Measurements from ENCODE around the gene CIAO3. TPM values are rescaled to one million over a fixed set of nuclear protein-coding genes. Genes with fewer than 3 reads are reported as not detected.

CIAO3 gene
- total and polyA plus RNA-seq, 12 donors = 18.7 to 62.9 (median 26.1) TPM

DNA sequence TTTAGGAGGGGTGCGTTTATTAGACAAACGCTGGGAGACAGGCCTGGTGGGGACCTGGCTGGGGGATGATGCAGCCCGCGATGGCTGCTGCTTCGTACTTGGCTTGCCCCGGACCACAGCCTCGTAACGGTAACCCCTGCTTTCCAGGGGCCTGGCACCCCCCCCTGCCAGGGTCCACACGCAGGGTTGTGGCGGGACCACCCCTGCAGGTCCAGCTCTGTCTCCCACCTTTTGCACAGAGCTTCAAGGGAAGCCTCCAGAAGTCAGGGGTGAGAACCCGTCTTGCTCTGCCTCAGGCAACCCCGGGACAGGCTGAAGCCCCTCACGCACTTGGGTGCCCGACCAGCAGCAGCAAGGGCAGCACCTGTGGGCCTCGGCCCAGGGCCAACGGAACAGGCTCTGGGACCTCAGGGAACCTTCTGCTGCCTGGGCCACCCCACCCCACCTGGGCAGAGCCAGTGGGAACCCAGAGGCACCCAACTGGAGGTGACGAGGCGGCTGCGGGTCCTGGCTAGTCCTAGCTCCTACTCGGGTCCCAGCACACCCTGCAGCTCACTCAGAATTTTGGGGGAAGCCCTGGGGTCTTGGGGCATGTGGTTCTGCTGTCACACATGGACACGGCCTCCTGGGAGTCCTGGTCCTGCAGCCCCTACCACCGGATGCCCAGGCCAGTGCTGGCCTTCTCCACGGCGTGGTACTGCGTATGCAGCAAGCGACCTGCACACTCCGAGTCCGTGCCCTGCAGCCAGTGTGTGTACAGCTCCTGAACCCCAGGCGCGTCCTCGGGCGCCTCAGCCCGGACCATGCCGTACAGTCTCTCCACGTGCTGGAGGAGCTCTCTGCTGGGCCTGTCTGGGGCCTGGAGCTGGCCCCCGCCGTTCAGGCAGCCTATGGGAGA, 10.8 kb downstream of the CIAO3 start:
- 89 to 91% methylated on average over 37 of the region's 37 CpGs for WGBS, 2 donors
- ATAC-seq (no peak), DNase-seq (no peak)
- Histone ChIP-seq H3K27me3 (peaks cover 0 to 32% (median 23%) of the 10 kb centered on the region in 7 donors), H3K4me1 (peaks cover 12 to 29% (median 24%) of the 10 kb centered on the region in 9 donors), H3K4me3 (no peak overlapping the region), H3K27ac (no peak overlapping the region), H3K9me3 (no peaks in the 10 kb centered on the region), H3K36me3 (peaks cover 0 to 52% (median 10%) of the 10 kb centered on the region in 9 donors)
- no peak for TF ChIP-seq CTCF (IDR thresholded peaks at IDR 0.05)
- intact Hi-C loops (cut with DNase I) = no loop called here

DNA sequence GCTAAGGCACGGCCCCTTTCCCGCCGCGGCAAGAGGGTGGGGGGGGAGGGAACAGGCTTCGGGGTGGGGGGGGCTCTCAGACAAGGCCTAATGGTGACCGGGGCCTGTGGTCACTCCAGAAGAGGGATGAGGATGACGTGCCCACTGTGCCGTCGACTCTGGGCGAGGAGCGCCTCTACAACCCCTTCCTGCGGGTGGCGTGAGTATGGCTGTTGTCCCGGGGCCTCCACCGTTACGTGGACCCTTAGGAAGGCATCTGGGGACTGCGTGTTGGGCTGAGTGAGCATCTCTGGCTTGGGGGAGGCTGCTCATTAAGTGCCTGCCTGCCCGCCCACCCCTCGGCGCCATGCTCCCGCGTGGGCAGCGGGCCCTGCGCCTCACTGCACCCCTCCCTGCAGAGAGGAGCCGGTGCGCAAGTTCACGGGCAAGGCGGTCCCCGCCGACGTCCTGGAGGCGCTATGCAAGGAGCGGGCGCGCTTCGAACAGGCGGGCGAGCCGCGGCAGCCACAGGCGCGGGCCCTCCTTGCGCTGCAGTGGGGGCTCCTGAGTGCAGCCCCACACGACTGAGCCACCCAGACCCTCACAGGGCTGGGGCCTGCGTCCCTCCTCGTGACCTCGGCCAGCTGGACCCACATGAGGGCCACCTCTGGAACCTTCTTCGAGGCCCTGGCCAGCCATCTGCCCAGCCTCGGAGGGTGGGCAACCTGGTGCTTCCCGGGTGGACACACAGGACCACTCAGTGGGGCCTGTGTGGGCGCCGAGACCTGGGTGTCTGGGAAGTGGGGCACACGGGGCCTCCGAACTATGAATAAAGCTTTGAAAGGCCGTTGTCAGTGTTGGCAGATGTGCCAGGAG, 11.7 kb downstream of the CIAO3 start:
- peaks cover 0 to 32% (median 23%) of the 10 kb centered on the region in 7 donors for H3K27me3 ChIP-seq
- DNase-seq (no peak), ATAC-seq (peak in 1 of 8 donors; percentile 3)
- peaks cover 0 to 43% (median 10%) of the 10 kb centered on the region in 9 donors for H3K36me3 ChIP-seq
- WGBS, 2 donors = 64 to 67% methylated on average over 53 to 55 of the region's 55 CpGs
- H3K27ac ChIP-seq = no peak overlapping the region
- no peaks in the 10 kb centered on the region for H3K9me3 ChIP-seq
- intact Hi-C loops (cut with DNase I) = no loop called here
- peak overlapping the region in 3 of 10 donors; percentile 56 to 70 (median 61) for H3K4me3 ChIP-seq
- H3K4me1 ChIP-seq = peaks cover 12 to 29% (median 24%) of the 10 kb centered on the region in 9 donors
- TF ChIP-seq CTCF (IDR thresholded peaks at IDR 0.05) = no peak

DNA sequence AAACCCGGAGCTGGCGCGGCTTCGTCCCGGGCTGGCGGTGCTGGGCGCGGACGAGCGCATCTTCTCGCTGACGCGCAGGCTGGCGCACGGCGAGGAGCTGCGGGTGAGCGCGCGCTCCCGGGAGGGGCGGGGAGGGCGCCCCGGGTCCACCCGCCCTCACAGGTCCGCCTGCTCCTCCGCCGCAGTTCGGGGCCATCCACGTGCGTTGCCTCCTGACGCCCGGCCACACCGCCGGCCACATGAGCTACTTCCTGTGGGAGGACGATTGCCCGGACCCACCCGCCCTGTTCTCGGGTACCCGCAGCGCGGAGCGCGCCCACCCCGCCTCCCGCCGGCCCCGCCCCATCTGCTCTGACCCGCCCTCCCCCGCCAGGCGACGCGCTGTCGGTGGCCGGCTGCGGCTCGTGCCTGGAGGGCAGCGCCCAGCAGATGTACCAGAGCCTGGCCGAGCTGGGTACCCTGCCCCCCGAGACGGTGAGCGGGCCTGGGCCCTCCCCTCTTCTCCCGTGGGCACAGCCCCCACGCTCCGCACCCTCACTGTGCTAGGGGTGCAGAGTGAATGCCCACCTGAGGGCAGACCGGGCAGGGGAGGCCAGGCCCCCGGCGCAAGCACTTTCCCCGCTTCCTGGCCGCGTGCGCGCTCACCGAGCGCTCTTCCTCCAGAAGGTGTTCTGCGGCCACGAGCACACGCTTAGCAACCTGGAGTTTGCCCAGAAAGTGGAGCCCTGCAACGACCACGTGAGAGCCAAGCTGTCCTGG, 12.5 kb downstream of the CIAO3 start:
- WGBS, 2 donors = 1 to 2% methylated on average over 66 to 80 of the region's 80 CpGs

More for the DNA sequence above, 12.5 kb downstream of the CIAO3 start:
- Histone ChIP-seq H3K27ac (peak overlapping the region in 2 of 10 donors; percentile 39 to 58), H3K36me3 (peaks cover 0 to 35% (median 7%) of the 10 kb centered on the region in 9 donors), H3K9me3 (no peaks in the 10 kb centered on the region), H3K27me3 (peaks cover 0 to 32% (median 23%) of the 10 kb centered on the region in 7 donors), H3K4me3 (peak overlapping the region; percentile 44 to 70 (median 56)), H3K4me1 (peaks cover 12 to 29% (median 24%) of the 10 kb centered on the region in 9 donors)
- TF ChIP-seq CTCF (IDR thresholded peaks at IDR 0.05) = no peak
- ATAC-seq = peak; percentile 15 to 61 (median 30)
- intact Hi-C loops (cut with DNase I) = no loop called here
- peak in 1 of 2 donors; percentile 66 for DNase-seq
